ENCODE results near the gene RHEB. TPM values are rescaled to one million over a fixed set of nuclear protein-coding genes. Genes with fewer than 3 reads are reported as not detected.

The RHEB gene
- total and polyA plus RNA-seq, 2 of the 4 experiments (the other 2 are of a cell fraction): 19.7 to 67.2 TPM

DNA sequence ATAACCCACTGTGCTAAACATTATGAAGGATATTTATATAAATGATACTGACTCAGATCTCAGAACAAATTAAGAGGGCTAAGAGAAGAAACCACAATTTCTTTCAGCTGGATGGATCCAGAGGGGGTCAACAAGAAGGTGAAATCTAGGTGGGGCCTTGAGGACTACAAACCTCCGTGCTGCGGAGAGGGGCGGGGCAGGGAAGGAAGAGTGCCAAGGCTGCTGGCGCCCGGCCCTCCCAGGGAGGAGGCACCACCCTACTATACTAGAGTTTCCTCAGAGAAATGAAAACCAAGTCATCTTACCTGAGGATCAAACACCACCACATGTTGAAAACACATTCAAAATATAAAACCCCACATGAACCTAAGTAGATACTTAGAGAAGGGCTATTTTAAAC is 50.4 kb downstream of the RHEB start:
- H3K9me1 ChIP-seq (ENCODE audit: insufficient read depth, low read length): peaks cover 21% of the 10 kb centered on the region
- no peak overlapping the region for H4K5ac ChIP-seq (ENCODE audit: low read depth, low read length)
- dilution Hi-C loops (cut with HindIII; ENCODE audit: low sequenced_read_pairs, unreplicated experiment): no loop called here
- H3K4me3 ChIP-seq (ENCODE audit: insufficient read depth, low read depth, low read length): no peak overlapping the region
- no peak overlapping the region for H4K91ac ChIP-seq (ENCODE audit: insufficient read depth, low read depth, low read length)
- BruUV-seq (replicated peaks): no TSS peak
- DNase-seq (no peak), ATAC-seq (ENCODE audit: low read depth) (no peak)
- no peak overlapping the region for H4K8ac ChIP-seq (ENCODE audit: low read depth in 2 of 2, low read length in 2 of 2)
- no peak overlapping the region for H3K4me2 ChIP-seq (ENCODE audit: low read depth, low read length)
- H3K9ac ChIP-seq (ENCODE audit: low read depth, low read length): no peak overlapping the region
- H3K27ac ChIP-seq (ENCODE audit: insufficient read depth, low read length): no peak overlapping the region
- no CpG with 5 or more reads among the region's 5 CpGs for WGBS, 2 experiments (ENCODE audit: extremely low coverage in 2 of 2, insufficient read length in 1 of 2)
- in situ Hi-C loops (cut with MboI; ENCODE audit: low sequenced_read_pairs): loop anchor here (25.0 kb wide), 1 partner anchor 293 kb away; no protein-coding TSS in a partner anchor
- H2AFZ ChIP-seq (replicated peaks; ENCODE audit: low read length, poor library complexity): no peak overlapping the region
- intact Hi-C loops (cut with micrococcal nuclease): no loop called here
- H3K18ac ChIP-seq (ENCODE audit: low read depth, low read length): no peak overlapping the region
- H3K56ac ChIP-seq (ENCODE audit: extremely low read depth, insufficient read depth, low read length): no peak overlapping the region
- H3K79me1 ChIP-seq (ENCODE audit: low read depth in 1 of 2, low read length in 2 of 2): peaks cover 40 to 51% of the 10 kb centered on the region in 2 experiments
- no peak overlapping the region for H2BK120ac ChIP-seq (ENCODE audit: low read depth, low read length)
- H3K14ac ChIP-seq (replicated peaks; ENCODE audit: low read depth, low read length): no peak overlapping the region
- TF ChIP-seq CEBPB (IDR thresholded peaks at IDR 0.05; ENCODE audit: low read depth, low read length): no peak
- no peak for TF ChIP-seq BHLHE40 (IDR thresholded peaks at IDR 0.05; ENCODE audit: low read depth, low read length)
- TF ChIP-seq FOS (IDR thresholded peaks at IDR 0.05; ENCODE audit: low read depth, low read length): no peak
- TF ChIP-seq, protein P1, sequence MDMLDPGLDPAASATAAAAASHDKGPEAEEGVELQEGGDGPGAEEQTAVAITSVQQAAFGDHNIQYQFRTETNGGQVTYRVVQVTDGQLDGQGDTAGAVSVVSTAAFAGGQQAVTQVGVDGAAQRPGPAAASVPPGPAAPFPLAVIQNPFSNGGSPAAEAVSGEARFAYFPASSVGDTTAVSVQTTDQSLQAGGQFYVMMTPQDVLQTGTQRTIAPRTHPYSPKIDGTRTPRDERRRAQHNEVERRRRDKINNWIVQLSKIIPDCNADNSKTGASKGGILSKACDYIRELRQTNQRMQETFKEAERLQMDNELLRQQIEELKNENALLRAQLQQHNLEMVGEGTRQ (IDR thresholded peaks at IDR 0.05; ENCODE audit: low read depth, low read length): no peak
- TF ChIP-seq, protein P2, sequence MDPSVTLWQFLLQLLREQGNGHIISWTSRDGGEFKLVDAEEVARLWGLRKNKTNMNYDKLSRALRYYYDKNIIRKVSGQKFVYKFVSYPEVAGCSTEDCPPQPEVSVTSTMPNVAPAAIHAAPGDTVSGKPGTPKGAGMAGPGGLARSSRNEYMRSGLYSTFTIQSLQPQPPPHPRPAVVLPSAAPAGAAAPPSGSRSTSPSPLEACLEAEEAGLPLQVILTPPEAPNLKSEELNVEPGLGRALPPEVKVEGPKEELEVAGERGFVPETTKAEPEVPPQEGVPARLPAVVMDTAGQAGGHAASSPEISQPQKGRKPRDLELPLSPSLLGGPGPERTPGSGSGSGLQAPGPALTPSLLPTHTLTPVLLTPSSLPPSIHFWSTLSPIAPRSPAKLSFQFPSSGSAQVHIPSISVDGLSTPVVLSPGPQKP (IDR thresholded peaks at IDR 0.05; ENCODE audit: borderline replicate concordance, low read depth, low read length): no peak
- TF ChIP-seq MAZ (IDR thresholded peaks at IDR 0.05; ENCODE audit: borderline replicate concordance, low read depth, low read length): no peak
- H3K36me3 ChIP-seq (ENCODE audit: control insufficient read depth, insufficient read depth, low read length): peaks cover 44% of the 10 kb centered on the region
- H2AK5ac ChIP-seq (ENCODE audit: low read depth, low read length): no peak overlapping the region
- CTCF ChIA-PET: no interaction called here
- H2BK15ac ChIP-seq (ENCODE audit: low read depth, low read length): no peak overlapping the region
- H4K20me1 ChIP-seq (ENCODE audit: insufficient read depth, low read length): peaks cover 13% of the 10 kb centered on the region
- H2BK20ac ChIP-seq (ENCODE audit: low read depth, low read length): no peak overlapping the region
- no peak overlapping the region for H3K23ac ChIP-seq (ENCODE audit: low read depth, low read length)
- no peaks in the 10 kb centered on the region for H3K27me3 ChIP-seq (ENCODE audit: control insufficient read depth, insufficient read depth, low read length)
- H3K4me1 ChIP-seq (ENCODE audit: control insufficient read depth, insufficient read depth, low read length): peaks cover 12% of the 10 kb centered on the region
- H3K9me3 ChIP-seq (ENCODE audit: control insufficient read depth, insufficient read depth, low read length): no peaks in the 10 kb centered on the region; the same call in 1 of the 2 replicates
- no peak overlapping the region for H2BK5ac ChIP-seq (ENCODE audit: low read depth, low read length, poor library complexity, severe bottlenecking)
- no peak overlapping the region for H3K4ac ChIP-seq (ENCODE audit: low read depth, low read length)
- H2AK9ac ChIP-seq (replicated peaks; ENCODE audit: low read depth, low read length, poor library complexity): no peak overlapping the region
- POLR2A ChIA-PET (ENCODE audit: unreplicated experiment): no interaction called here
